CD4-positive, alpha-beta T cell treated with Interleukin-1 beta for 1 hour (primary cell): ENCODE results near the gene ST3GAL2.

Source experiments
- DNase-seq, 2 donors: peaks; one replicate each; pipeline ENCODE4 v3.0.0-alpha.2; 2020 to 2022

ST3GAL2 gene

GRCh38 chr16:70437582-70438557 lies 1.0 kb downstream of the ST3GAL2 start:
- DNase-seq = no peak

DNA sequence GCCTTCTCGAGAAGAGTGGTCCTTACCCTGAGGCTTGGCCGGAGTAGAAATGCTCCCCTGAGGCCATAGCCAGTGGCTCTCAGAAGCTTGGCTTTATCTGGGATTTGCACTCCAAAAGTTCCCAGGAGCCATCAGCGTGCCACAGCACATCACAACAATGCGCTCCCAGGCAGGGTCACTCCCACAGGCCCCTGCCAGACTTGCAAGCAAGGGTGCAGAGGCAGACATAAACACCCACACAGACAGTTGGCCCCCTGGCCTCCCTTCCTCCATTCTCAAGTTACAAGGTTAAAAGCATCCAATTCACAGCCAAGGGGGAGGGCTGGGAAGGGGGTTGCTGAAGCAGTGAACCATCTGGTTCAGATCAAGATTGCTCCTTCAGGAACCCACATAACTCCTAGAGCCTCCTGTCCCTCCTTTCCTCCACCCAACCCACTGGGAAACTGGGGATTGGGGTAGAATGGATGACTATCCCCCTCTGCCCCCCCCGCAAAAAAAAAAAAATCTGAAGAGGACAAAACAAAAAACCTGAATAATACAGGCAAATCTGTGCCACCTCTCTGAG lies 1.8 kb downstream of the ST3GAL2 start:
- DNase-seq = no peak

- DNase-seq = no peak
These were observed 4.2 kb downstream of the ST3GAL2 start for GRCh38 chr16:70434484-70435260.

DNA sequence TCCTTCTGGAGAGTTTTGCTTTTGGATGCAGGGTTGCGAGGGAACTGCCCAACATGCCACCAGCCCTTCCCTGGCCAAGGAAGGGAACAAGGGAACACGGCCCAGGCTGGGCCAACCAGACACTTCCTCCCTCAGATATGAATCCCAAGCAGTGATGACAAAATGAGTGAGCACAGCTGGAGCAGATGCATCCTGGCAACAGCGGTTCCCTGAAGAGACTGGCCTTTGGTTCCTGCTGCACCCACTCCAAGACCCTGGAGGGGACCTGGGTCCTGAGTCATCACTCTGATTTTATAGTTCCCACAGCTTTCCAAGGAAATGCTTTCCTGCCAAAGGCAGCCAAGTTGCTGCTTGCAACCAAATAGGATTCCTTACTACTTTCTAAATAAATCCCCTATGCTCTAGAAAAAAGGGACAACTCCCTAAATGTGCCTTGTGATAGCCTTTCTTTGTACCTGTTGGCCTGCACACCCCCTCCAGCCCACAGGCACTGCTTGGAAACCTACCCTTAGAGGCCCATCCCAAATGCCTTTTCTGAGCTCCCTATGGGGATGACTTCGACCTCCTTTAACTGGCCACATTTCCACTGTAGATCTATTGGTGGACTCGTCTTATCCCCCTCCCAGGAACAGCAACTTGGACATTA lies 5.3 kb downstream of the ST3GAL2 start:
- DNase-seq = no peak

DNA sequence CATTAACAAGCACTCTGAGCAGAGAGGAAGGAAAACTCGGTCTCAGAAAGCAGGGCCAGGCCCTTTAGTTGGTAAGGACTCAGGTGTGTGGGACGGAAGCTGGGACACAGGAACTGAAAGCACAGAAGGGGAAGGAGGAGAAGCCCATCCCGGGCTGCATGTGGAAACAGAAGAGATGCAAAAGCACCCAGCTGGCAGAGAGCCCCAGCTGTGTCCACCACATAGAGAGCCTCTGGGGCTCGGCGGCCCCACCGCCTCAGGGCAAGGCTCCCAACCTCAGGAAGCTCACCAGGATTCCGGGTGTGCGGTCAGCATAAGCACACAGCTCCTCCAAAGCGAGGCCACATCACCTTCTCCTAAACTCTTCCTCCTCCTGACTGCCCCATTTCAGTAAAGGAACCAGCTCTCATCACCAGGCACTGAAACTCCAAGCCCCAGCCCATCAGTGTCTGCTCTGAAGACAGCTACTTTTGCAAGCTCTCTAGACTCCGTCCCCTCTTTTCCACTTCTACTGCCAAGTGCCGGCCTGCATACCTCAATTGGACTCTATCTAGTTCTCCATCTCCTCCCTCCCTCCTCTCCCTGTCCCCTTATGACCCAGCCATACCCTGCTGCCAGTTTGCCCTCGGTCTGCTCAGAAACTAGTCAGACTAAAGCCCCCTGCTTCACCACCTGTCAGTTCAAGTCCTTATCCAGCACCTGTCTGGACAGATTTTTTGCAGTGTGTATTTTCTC lies 6.0 kb downstream of the ST3GAL2 start:
- no peak for DNase-seq

- DNase-seq = no peak
These were observed 6.6 kb downstream of the ST3GAL2 start for GRCh38 chr16:70432356-70432722.

DNA sequence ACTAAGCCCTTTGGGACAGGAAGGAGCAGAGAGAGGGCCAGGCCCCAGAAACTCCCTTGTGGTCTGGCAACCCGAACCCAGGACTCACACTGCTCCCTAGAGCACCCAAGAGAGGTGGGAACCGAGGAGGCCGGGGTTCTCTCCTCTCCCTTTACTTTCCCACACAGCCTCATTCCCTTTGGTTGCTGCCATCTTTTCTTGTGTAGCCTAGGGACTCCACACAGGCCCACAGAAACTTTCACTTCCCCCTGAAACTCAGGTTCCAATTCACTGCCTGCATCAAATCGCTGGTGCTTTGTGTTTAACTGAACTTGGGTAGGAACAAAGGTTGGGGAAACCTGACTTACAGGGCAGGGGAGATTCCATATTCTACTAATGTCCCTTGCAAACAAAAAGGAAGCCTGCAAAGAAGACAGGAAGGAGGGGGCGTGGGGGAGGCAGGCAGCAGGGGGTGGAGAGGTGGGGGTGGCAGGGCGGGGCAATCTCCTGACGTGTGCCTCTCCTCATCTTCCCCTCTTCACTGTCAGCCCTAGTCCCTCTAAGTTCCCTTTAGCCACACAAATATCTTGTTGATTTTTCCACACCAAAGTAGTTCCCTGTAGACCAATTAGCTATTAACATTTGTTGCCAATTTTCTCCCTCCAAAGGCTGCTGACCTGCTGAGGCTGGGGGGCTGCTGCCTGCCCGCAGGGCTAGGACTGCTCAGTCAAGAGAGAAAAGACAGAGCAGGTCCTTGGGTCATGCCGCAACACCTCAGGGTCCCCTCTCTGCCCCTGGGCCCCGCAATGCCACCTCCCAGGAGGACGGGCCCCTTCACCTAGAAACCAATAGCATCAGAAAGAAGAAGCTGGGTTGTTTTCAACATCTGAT lies 8.0 kb downstream of the ST3GAL2 start:
- DNase-seq = peak; percentile 75 to 83

GRCh38 chr16:70429888-70430666 lies 8.8 kb downstream of the ST3GAL2 start:
- DNase-seq = no peak

- DNase-seq = peak; percentile 41 to 80
These were observed 10.5 kb downstream of the ST3GAL2 start for GRCh38 chr16:70428178-70428998.

GRCh38 chr16:70427786-70428177 lies 11.1 kb downstream of the ST3GAL2 start:
- DNase-seq = no peak

DNA sequence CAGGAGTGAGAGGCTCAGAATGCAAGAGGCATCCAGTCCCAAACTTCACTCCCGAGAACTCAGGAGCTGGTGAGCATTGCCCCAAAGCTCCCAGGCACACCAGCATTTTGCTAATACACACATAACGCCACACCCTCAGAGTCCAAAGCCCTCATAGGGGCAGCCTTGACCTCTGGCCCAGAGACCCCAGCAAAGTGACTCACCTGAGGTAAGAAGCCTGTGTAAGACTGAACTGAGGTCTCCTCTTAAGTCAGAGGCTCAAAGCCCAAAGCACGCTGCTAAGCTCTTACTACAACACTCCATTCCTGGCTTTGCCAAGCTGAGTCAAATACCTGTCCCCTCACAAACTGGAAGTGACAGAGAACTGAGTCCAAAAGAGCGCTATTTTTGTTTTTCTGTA lies 16.4 kb downstream of the ST3GAL2 start:
- no peak for DNase-seq

DNA sequence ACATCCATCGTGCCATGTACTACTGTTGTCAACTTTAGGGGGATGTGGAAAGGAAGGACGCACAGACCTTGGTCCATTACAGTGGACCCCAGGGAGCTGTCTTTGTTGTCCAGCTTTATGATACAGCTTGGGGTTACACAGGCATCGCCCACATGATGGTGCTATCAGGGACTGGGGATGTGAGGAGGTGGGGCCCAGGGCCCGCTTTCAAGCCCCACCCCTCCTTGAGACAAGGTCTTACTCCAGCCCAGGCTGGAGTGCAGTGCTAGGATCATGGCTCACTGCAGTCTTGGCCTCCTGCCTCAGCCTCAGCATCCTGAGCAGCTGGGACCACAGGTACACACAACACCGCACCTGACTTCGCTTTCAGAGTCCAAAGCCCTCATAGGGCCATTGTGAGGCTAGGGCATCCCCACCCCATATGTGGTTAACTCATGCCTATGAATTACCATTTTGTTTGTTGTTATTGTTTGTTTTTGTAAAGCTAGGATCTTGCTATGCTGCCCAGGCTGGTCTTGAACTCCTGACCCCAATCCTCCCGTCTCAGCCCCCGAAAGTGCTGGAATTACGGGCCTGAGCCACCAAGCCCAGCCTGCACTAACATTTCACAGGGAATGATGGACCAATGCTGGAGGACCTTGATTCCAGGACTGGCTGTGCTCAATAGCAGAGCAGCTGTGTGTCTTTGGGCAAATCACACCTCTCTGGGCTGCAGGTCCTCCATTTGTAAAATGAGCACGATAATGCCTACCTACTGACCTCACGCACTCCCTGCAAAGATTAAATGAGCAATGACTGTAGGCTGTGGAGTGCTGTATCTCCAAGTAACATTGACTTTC lies 17.2 kb downstream of the ST3GAL2 start:
- DNase-seq = no peak

- no peak for DNase-seq
These were observed 17.9 kb downstream of the ST3GAL2 start for GRCh38 chr16:70421014-70421413.

DNA sequence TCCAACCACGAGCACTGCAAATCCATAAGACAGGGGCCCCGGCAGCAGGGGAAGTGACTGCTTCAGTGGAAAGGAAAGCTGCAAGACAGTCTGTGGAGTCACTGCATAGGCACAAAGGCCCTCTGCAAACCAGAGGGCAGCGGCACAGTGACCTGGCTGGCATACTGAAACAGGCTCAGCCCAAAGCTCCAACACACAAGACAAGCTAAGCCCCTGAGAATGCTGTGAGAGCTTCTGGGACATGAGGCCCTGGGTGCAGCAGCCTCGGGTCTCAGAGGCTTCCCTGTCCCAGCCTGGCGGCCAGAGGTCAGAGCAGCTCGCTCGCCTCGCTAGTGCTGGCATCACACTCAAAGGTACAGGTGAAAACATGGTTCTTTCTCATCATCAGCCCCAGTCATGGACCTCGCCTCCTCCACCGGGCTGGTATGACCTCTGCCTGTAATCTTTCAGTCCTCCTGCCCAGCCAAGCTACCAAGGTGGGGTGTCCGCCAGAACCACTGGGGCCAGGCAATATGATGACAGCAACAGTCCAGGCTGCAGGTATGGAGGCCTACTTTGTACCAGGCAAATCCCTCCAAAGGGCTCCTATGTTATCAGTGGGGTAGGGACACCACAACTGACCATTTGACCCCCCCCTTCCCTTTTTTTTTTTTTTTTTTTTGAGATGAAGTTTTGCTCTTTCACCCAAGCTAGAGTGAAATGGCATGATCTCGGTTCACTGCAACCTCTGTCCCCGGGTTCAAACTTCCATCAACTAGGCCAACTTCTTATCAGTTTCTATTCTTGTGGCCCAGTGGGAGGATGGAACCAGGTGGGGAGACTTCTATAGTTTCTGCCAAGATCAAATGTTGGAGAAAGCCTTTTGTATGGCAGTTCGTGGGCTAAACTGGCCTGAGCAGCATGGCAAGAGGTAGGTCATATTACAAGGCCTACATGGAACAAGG lies 19.2 kb downstream of the ST3GAL2 start:
- no peak for DNase-seq

GRCh38 chr16:70418993-70419318 lies 19.9 kb downstream of the ST3GAL2 start:
- no peak for DNase-seq

GRCh38 chr16:70418274-70418992 lies 20.5 kb downstream of the ST3GAL2 start:
- no peak for DNase-seq

GRCh38 chr16:70417661-70418060 lies 21.2 kb downstream of the ST3GAL2 start:
- no peak for DNase-seq
